ENCODE measurements around the gene JSRP1.

JSRP1 gene

DNA sequence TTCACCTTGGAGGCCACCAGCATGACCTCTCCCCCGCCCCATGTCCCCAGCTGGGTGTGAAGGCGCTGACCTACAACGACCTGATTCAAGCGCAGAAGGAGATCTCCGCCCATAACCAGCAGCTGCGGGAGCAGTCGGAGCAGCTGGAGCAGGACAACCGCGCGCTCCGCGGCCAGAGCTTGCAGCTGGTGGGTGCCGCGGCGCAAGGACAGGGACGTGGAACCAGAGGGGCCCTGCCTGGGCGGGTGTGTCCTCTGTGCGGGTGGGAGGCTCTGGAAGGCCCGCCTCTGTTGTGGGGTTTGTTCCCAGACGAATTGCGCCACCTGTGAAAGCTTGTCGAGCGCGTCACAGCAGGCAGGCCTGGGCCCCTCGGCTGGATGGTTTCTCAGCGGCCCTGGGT is 42.4 kb downstream of the JSRP1 start:
- WGBS, 2 experiments: 93 to 94% methylated on average over 26 of the region's 26 CpGs
- Histone ChIP-seq H3K4me1 (ENCODE audit: control insufficient read depth, insufficient read depth, low read length) (no peaks in the 10 kb centered on the region), H3K9me3 (ENCODE audit: control insufficient read depth, low read length) (no peaks in the 10 kb centered on the region), H3K27me3 (ENCODE audit: control insufficient read depth, insufficient read depth, low read length, poor library complexity, severe bottlenecking) (no peaks in the 10 kb centered on the region), H3K27ac (ENCODE audit: insufficient read depth, low read depth, low read length, poor library complexity, severe bottlenecking) (no peak overlapping the region), H3K36me3 (ENCODE audit: control insufficient read depth, insufficient read depth, low read length) (peaks cover 35% of the 10 kb centered on the region), H3K4me3 (ENCODE audit: insufficient read depth, low read depth, low read length) (no peak overlapping the region)

DNA sequence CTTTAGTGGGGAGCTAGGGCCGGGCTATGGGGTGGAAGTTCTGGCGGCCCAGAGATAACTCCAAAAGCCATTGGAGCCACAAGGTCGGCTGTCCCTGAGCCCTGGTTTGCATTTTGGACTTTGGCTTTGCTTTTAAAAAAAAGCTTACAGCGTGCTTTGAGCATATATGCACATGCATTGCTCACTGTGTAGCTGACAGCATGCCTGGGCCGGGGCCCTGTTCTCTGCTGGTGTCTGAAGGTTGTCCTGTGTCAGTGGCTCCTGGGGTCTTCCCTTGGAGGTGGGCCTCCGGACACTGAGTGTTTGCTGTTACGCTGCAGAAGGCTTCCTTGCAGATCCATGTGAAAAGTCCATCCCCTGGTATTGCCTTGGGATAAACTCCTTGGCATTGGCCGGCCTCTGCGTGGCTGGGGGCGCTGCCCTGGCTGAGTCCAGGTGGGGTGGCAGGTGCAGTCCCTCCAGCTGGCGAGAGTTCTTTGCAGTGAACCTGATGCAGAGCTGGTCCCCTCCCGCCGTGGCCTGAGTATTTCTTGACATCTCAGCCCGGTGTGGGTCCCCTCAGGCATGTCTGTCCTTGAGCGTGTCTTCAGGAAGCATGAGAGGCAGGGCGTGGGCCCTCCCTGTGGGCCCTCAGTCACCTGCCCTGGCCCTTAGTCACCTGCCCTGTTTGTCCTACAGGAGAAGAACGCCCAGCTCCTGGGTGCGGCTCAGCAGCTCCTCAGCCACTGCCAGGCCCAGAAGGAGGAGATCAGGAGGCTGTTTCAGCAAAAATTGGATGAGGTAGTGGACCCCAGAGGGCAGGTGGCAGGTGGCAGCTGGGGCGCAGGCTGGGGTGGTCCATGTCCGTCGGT is 43.1 kb downstream of the JSRP1 start:
- no peak overlapping the region for H3K27ac ChIP-seq (ENCODE audit: insufficient read depth, low read depth, low read length, poor library complexity, severe bottlenecking)
- peaks cover 35% of the 10 kb centered on the region for H3K36me3 ChIP-seq (ENCODE audit: control insufficient read depth, insufficient read depth, low read length)
- no peaks in the 10 kb centered on the region for H3K27me3 ChIP-seq (ENCODE audit: control insufficient read depth, insufficient read depth, low read length, poor library complexity, severe bottlenecking)
- 95 to 96% methylated on average over 21 of the region's 21 CpGs for WGBS, 2 experiments
- no peaks in the 10 kb centered on the region for H3K9me3 ChIP-seq (ENCODE audit: control insufficient read depth, low read length)
- H3K4me1 ChIP-seq (ENCODE audit: control insufficient read depth, insufficient read depth, low read length): peaks cover 4% of the 10 kb centered on the region
- no peak overlapping the region for H3K4me3 ChIP-seq (ENCODE audit: insufficient read depth, low read depth, low read length)

DNA sequence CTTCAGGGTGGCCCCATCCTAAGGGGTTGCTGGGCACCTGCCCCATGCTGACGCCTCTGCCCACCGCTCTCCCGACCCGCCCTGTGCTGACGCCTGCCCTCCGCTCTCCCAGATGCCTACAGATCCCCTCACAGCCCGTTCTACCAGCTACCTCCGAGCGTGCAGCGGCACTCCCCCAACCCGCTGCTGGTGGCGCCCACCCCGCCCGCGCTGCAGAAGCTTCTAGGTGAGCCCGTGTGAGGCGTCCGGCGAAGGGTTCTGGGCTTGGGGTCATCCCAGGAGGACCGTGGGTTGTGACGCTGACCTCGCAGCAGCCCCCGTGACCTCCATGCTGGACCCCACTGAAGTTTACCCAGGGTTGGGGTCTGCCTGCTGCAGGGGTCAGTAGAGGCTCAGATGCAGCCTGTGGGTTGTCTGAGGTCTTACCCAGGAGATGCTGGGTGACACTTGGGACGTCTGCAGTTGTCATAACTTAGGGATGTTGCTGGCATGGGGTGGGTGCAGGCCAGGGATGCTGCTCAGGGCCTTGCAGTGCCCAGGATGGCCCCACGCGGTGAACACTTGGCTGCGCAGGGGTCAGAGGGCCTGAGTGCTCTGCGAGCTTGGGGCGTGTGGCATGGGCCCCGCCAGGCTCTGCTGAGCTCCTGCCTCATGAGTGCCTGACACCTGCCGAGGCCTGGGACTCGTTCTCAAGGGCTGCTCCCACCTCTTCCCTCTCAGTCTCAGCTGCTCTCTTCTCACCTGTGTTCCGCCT is 45.1 kb downstream of the JSRP1 start:
- Histone ChIP-seq H3K36me3 (ENCODE audit: control insufficient read depth, insufficient read depth, low read length) (peaks cover 17% of the 10 kb centered on the region), H3K4me3 (ENCODE audit: insufficient read depth, low read depth, low read length) (no peak overlapping the region), H3K9me3 (ENCODE audit: control insufficient read depth, low read length) (no peaks in the 10 kb centered on the region), H3K4me1 (ENCODE audit: control insufficient read depth, insufficient read depth, low read length) (peaks cover 18% of the 10 kb centered on the region), H3K27ac (ENCODE audit: insufficient read depth, low read depth, low read length, poor library complexity, severe bottlenecking) (no peak overlapping the region), H3K27me3 (ENCODE audit: control insufficient read depth, insufficient read depth, low read length, poor library complexity, severe bottlenecking) (no peaks in the 10 kb centered on the region)
- 95 to 96% methylated on average over 33 of the region's 33 CpGs for WGBS, 2 experiments

- Histone ChIP-seq H3K4me3 (ENCODE audit: insufficient read depth, low read depth, low read length) (no peak overlapping the region), H3K9me3 (ENCODE audit: control insufficient read depth, low read length) (no peaks in the 10 kb centered on the region), H3K4me1 (ENCODE audit: control insufficient read depth, insufficient read depth, low read length) (peaks cover 18% of the 10 kb centered on the region), H3K27ac (ENCODE audit: insufficient read depth, low read depth, low read length, poor library complexity, severe bottlenecking) (no peak overlapping the region), H3K36me3 (ENCODE audit: control insufficient read depth, insufficient read depth, low read length) (peaks cover 16% of the 10 kb centered on the region), H3K27me3 (ENCODE audit: control insufficient read depth, insufficient read depth, low read length, poor library complexity, severe bottlenecking) (no peaks in the 10 kb centered on the region)
- WGBS, 2 experiments: 96% methylated on average over 21 of the region's 21 CpGs
Measured at GRCh38 chr19:2210206-2210605, 46.0 kb downstream of the JSRP1 start.

GRCh38 chr19:2209408-2209807 is 46.8 kb downstream of the JSRP1 start:
- H3K27ac ChIP-seq (ENCODE audit: insufficient read depth, low read depth, low read length, poor library complexity, severe bottlenecking): no peak overlapping the region
- no peaks in the 10 kb centered on the region for H3K27me3 ChIP-seq (ENCODE audit: control insufficient read depth, insufficient read depth, low read length, poor library complexity, severe bottlenecking)
- H3K4me1 ChIP-seq (ENCODE audit: control insufficient read depth, insufficient read depth, low read length): peaks cover 18% of the 10 kb centered on the region
- peaks cover 8% of the 10 kb centered on the region for H3K36me3 ChIP-seq (ENCODE audit: control insufficient read depth, insufficient read depth, low read length)
- H3K9me3 ChIP-seq (ENCODE audit: control insufficient read depth, low read length): no peaks in the 10 kb centered on the region
- WGBS, 2 experiments: 96 to 97% methylated on average over 17 of the region's 17 CpGs
- H3K4me3 ChIP-seq (ENCODE audit: insufficient read depth, low read depth, low read length): no peak overlapping the region

DNA sequence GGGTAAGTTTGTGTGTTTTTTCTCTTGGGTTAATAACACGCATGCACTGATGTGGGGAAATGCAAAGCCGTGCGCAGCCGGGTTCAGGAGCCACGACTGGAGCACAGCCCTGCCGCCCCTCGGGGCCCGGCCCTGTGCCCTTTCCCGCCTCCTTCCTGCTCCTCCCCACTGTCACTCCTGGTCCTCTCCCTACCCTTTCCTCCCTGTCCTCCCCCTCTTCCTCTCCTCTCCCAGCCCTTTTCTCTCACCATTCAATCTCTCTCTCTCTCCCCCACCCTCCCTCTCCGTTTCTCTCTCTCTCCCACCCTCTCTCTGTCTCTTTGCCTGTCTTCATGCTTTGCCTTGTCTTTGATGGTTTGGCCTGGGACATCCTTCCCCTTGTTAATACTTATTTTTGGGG is 47.2 kb downstream of the JSRP1 start:
- 85 to 87% methylated on average over 10 of the region's 10 CpGs for WGBS, 2 experiments
- no peak overlapping the region for H3K27ac ChIP-seq (ENCODE audit: insufficient read depth, low read depth, low read length, poor library complexity, severe bottlenecking)
- no peak overlapping the region for H3K4me3 ChIP-seq (ENCODE audit: insufficient read depth, low read depth, low read length)
- H3K4me1 ChIP-seq (ENCODE audit: control insufficient read depth, insufficient read depth, low read length): peaks cover 18% of the 10 kb centered on the region
- H3K9me3 ChIP-seq (ENCODE audit: control insufficient read depth, low read length): no peaks in the 10 kb centered on the region
- H3K27me3 ChIP-seq (ENCODE audit: control insufficient read depth, insufficient read depth, low read length, poor library complexity, severe bottlenecking): no peaks in the 10 kb centered on the region
- peaks cover 7% of the 10 kb centered on the region for H3K36me3 ChIP-seq (ENCODE audit: control insufficient read depth, insufficient read depth, low read length)

DNA sequence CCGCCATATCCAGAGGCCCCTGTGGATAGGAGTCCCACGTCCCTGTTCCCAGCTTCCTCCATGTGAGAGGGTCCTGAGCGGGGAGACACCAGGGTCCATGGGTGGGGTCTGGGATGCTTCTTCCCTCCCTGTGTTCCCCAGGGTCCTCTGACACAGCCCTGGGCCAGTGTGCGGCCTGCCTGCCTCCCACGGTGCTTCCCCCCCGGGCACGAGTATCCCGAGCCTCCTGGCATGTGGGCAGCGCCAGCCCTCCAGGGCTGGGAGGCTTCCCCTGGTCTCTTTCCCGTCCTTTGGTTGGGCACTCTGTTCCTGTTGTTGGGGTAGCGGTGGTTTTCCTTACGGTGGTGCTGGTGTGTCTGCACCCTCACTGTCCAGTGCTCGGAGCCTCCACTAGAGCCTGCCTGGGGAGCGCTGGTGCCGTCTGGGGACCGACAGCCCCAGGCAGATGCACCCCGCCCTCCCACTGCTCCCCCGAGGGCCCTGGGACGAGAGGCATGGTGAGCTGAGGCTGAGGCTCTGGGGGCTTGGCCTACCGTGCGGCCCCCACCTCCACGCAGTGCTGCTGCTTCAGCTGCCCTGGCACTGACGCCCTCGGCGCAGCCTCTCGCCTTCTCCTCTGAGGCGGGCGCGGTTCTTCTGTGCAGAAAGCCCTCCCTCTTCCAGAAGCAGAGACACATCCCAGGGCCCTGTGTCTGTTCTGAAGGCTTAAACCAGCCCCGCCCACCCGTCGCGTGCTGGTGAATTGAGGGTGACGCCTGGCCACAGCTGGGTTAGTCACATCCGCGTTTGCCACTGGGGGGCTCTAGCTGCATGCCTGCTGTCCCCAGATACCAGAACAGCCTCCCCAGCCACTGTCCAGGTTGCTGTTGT is 48.0 kb downstream of the JSRP1 start:
- Histone ChIP-seq H3K27me3 (ENCODE audit: control insufficient read depth, insufficient read depth, low read length, poor library complexity, severe bottlenecking) (no peaks in the 10 kb centered on the region), H3K27ac (ENCODE audit: insufficient read depth, low read depth, low read length, poor library complexity, severe bottlenecking) (no peak overlapping the region), H3K4me3 (ENCODE audit: insufficient read depth, low read depth, low read length) (no peak overlapping the region), H3K4me1 (ENCODE audit: control insufficient read depth, insufficient read depth, low read length) (peaks cover 18% of the 10 kb centered on the region), H3K36me3 (ENCODE audit: control insufficient read depth, insufficient read depth, low read length) (peaks cover 5% of the 10 kb centered on the region), H3K9me3 (ENCODE audit: control insufficient read depth, low read length) (no peaks in the 10 kb centered on the region)
- WGBS, 2 experiments: 78% methylated on average over 36 of the region's 36 CpGs

DNA sequence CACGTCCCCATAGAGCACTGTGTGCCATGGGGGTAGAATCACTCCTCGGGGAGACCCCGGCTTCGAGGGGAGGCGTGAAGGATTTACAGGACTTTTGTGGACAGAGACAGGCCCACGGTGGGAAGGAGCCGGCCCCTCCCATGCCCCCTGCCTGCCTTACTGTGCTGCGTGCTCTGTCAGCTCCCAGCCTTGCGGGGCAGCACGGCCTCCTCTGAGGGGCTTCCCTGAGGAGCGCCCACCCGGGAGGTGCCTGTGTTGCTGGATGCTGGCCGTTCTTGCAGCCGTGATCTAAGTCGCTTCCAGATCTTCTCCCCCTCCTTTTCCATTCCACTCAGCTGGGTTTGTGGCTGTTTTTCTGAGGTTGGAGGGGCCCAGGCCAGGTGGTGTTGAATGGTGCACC is 49.2 kb downstream of the JSRP1 start:
- H3K36me3 ChIP-seq (ENCODE audit: control insufficient read depth, insufficient read depth, low read length): peaks cover 4% of the 10 kb centered on the region
- H3K4me1 ChIP-seq (ENCODE audit: control insufficient read depth, insufficient read depth, low read length): peaks cover 18% of the 10 kb centered on the region
- H3K27ac ChIP-seq (ENCODE audit: insufficient read depth, low read depth, low read length, poor library complexity, severe bottlenecking): no peak overlapping the region
- WGBS, 2 experiments: 93% methylated on average over 15 of the region's 15 CpGs
- no peaks in the 10 kb centered on the region for H3K27me3 ChIP-seq (ENCODE audit: control insufficient read depth, insufficient read depth, low read length, poor library complexity, severe bottlenecking)
- H3K9me3 ChIP-seq (ENCODE audit: control insufficient read depth, low read length): no peaks in the 10 kb centered on the region
- H3K4me3 ChIP-seq (ENCODE audit: insufficient read depth, low read depth, low read length): no peak overlapping the region

- no peaks in the 10 kb centered on the region for H3K9me3 ChIP-seq (ENCODE audit: control insufficient read depth, low read length)
- H3K27me3 ChIP-seq (ENCODE audit: control insufficient read depth, insufficient read depth, low read length, poor library complexity, severe bottlenecking): no peaks in the 10 kb centered on the region
- H3K36me3 ChIP-seq (ENCODE audit: control insufficient read depth, insufficient read depth, low read length): peaks cover 6% of the 10 kb centered on the region
- no peak overlapping the region for H3K4me3 ChIP-seq (ENCODE audit: insufficient read depth, low read depth, low read length)
- H3K27ac ChIP-seq (ENCODE audit: insufficient read depth, low read depth, low read length, poor library complexity, severe bottlenecking): no peak overlapping the region
- WGBS, 2 experiments: 96% methylated on average over 15 of the region's 15 CpGs
- H3K4me1 ChIP-seq (ENCODE audit: control insufficient read depth, insufficient read depth, low read length): peaks cover 13% of the 10 kb centered on the region
Measured at GRCh38 chr19:2202366-2202765, 53.9 kb downstream of the JSRP1 start.

Data from ectodermal cell (in vitro differentiated cells).